Measurements from ENCODE around the gene TGFB3.

- no peak for TF ChIP-seq POLR2A (IDR thresholded peaks at IDR 0.05)
- TF ChIP-seq CTCF (IDR thresholded peaks at IDR 0.05) = no peak
These were observed 48.0 kb downstream of the TGFB3 start for GRCh38 chr14:75933712-75934296.

Data from uterus (tissue), 2 donors.